GM12801 (cell line): ENCODE results near the gene SCAF1.

Experiments used
- CTCF ChIP-seq: IDR thresholded peaks from one replicate; pipeline ENCODE4 v1.5.1; 2011; ENCODE audit warnings: control low read depth; ENCODE audit not compliant: insufficient read length; ENCODE audit errors: extremely low read depth

Gene SCAF1

GRCh38 chr19:49684251-49684982, 42.4 kb downstream of the SCAF1 start:
- no peak for TF ChIP-seq CTCF

- TF ChIP-seq CTCF, result no peak
These were observed 43.1 kb downstream of the SCAF1 start for GRCh38 chr19:49684983-49685553.

- no peak for TF ChIP-seq CTCF
These were observed 43.9 kb downstream of the SCAF1 start for GRCh38 chr19:49685845-49686332.

- TF ChIP-seq CTCF, result no peak
These were observed 44.6 kb downstream of the SCAF1 start for GRCh38 chr19:49686503-49687088.

- TF ChIP-seq CTCF, result no peak
These were observed 45.1 kb downstream of the SCAF1 start for GRCh38 chr19:49687150-49687549.

- TF ChIP-seq CTCF, result no peak
These were observed 45.7 kb downstream of the SCAF1 start for GRCh38 chr19:49687566-49688316.

GRCh38 chr19:49688531-49689132, 46.6 kb downstream of the SCAF1 start:
- no peak for TF ChIP-seq CTCF
